IMR-90 (cell line): ENCODE results near the gene SRPRB. TPM values are rescaled to one million over a fixed set of nuclear protein-coding genes. Genes with fewer than 3 reads are reported as not detected.

Source experiments
- ATAC-seq: fragments of 200-7000 bp; cut with Tn5 transposase; 2 replicates; pipeline ENCODE4 v1.9.1; 2020; ENCODE audit warnings: low read depth, mild to moderate bottlenecking, moderate library complexity
- BruUV-seq: library from RNA; stranded (reverse); fragments of 400-500 nt; replicated peaks from 2 replicates; lab custom pipeline; 2021; lab: Mats Ljungman, UMichigan
- CTCF ChIA-PET: fragments of 300-600 bp; formaldehyde crosslinking; extraction: SDS; loops from one replicate; lab custom pipeline; 2021; ENCODE audit warnings: antibody characterized with exemption; lab: Yijun Ruan, JAX
- POLR2A ChIA-PET: fragments of 300-600 bp; sonication (Branson Sonifier 250); formaldehyde crosslinking; loops from one replicate; lab custom pipeline; 2022; ENCODE audit warnings: antibody characterized with exemption; ENCODE audit not compliant: unreplicated experiment; lab: Charles Lee
- DNase-seq: peaks from one replicate; pipeline ENCODE4 v3.0.0; 2013
- H2AFZ ChIP-seq: replicated peaks from 2 replicates; pipeline ENCODE3; 2013; ENCODE audit warnings: low read length, mild to moderate bottlenecking; ENCODE audit not compliant: poor library complexity
- H2AK5ac ChIP-seq: 2 replicates; pipeline ENCODE4 v1.6.1; 2013; ENCODE audit warnings: low read depth, low read length, inconsistent platforms
- H2AK9ac ChIP-seq: replicated peaks from 2 replicates; pipeline ENCODE3; 2013; ENCODE audit warnings: mild to moderate bottlenecking, low read depth, low read length, moderate library complexity; ENCODE audit not compliant: poor library complexity
- H2BK120ac ChIP-seq: 2 replicates; pipeline ENCODE4 v1.6.1; 2013; ENCODE audit warnings: low read depth, low read length, inconsistent platforms
- H2BK15ac ChIP-seq: 3 replicates; pipeline ENCODE4 v1.6.1; 2013; ENCODE audit warnings: low read depth, low read length, inconsistent platforms
- H2BK20ac ChIP-seq: 2 replicates; pipeline ENCODE4 v1.6.1; 2013; ENCODE audit warnings: low read depth, mild to moderate bottlenecking, inconsistent platforms, low read length, moderate library complexity
- H2BK5ac ChIP-seq: 2 replicates; pipeline ENCODE4 v1.6.1; 2013; ENCODE audit warnings: mild to moderate bottlenecking, low read depth, low read length, inconsistent platforms; ENCODE audit not compliant: poor library complexity, severe bottlenecking
- H3K14ac ChIP-seq: replicated peaks from 2 replicates; pipeline ENCODE4 v1.6.1; 2013; ENCODE audit warnings: low read depth, low read length, inconsistent platforms
- H3K18ac ChIP-seq: 2 replicates; pipeline ENCODE4 v1.6.1; 2013; ENCODE audit warnings: low read depth, low read length, control low read depth
- H3K23ac ChIP-seq: 2 replicates; pipeline ENCODE4 v1.6.1; 2013; ENCODE audit warnings: low read depth, low read length, inconsistent platforms
- H3K27ac ChIP-seq: 2 replicates; pipeline ENCODE4 v1.5.1; 2013; ENCODE audit warnings: mild to moderate bottlenecking, control low read depth, low read length; ENCODE audit not compliant: insufficient read depth
- H3K27me3 ChIP-seq: 2 replicates; pipeline ENCODE4 v1.6.1; 2013; ENCODE audit warnings: low read length; ENCODE audit not compliant: control insufficient read depth, insufficient read depth
- H3K36me3 ChIP-seq: 2 replicates; pipeline ENCODE4 v1.6.1; 2013; ENCODE audit warnings: low read length, mixed read lengths; ENCODE audit not compliant: control insufficient read depth, insufficient read depth
- H3K4ac ChIP-seq: 2 replicates; pipeline ENCODE4 v1.6.1; 2013; ENCODE audit warnings: low read depth, low read length, inconsistent platforms
- H3K4me1 ChIP-seq: 2 replicates; pipeline ENCODE4 v1.6.1; 2013; ENCODE audit warnings: low read length, mixed read lengths; ENCODE audit not compliant: control insufficient read depth, insufficient read depth
- H3K4me2 ChIP-seq: 2 replicates; pipeline ENCODE4 v1.6.1; 2013; ENCODE audit warnings: low read depth, mild to moderate bottlenecking, control low read depth, low read length, moderate library complexity
- H3K4me3 ChIP-seq: 2 replicates; pipeline ENCODE4 v1.5.1; 2013; ENCODE audit warnings: low read depth, mild to moderate bottlenecking, control low read depth, low read length, moderate library complexity; ENCODE audit not compliant: insufficient read depth
- H3K56ac ChIP-seq: 2 replicates; pipeline ENCODE4 v1.6.1; 2013; ENCODE audit warnings: low read length, inconsistent platforms; ENCODE audit not compliant: insufficient read depth; ENCODE audit errors: extremely low read depth
- H3K79me1 ChIP-seq, 2 experiments: 2 replicates each; pipeline ENCODE4 v1.6.1; 2013; ENCODE audit warnings: low read length in 2 of 2, inconsistent platforms in 1 of 2, low read depth in 1 of 2
- H3K9ac ChIP-seq: 2 replicates; pipeline ENCODE4 v1.6.1; 2013; ENCODE audit warnings: low read depth, low read length, control low read depth
- H3K9me1 ChIP-seq: 2 replicates; pipeline ENCODE4 v1.6.1; 2013; ENCODE audit warnings: low read length, inconsistent platforms; ENCODE audit not compliant: insufficient read depth
- H3K9me3 ChIP-seq: 2 replicates; pipeline ENCODE4 v1.6.1; 2013; ENCODE audit warnings: low read length; ENCODE audit not compliant: control insufficient read depth, insufficient read depth
- H4K20me1 ChIP-seq: 2 replicates; pipeline ENCODE4 v1.6.1; 2013; ENCODE audit warnings: low read length, inconsistent platforms; ENCODE audit not compliant: insufficient read depth
- H4K5ac ChIP-seq: 2 replicates; pipeline ENCODE4 v1.6.1; 2013; ENCODE audit warnings: mild to moderate bottlenecking, low read depth, low read length, control low read depth
- H4K8ac ChIP-seq, 2 experiments: 2 replicates each; pipeline ENCODE4 v1.6.1; 2013; ENCODE audit warnings: low read depth in 2 of 2, low read length in 2 of 2, control low read depth in 1 of 2, inconsistent platforms in 1 of 2
- H4K91ac ChIP-seq: 2 replicates; pipeline ENCODE4 v1.6.1; 2013; ENCODE audit warnings: low read depth, low read length, inconsistent platforms; ENCODE audit not compliant: insufficient read depth
- BHLHE40 ChIP-seq: fragments of 150-350 bp; IDR thresholded peaks from 2 replicates; pipeline ENCODE4 v1.6.1; 2016; ENCODE audit warnings: mild to moderate bottlenecking, low read depth, low read length
- CEBPB ChIP-seq: IDR thresholded peaks from 2 replicates; pipeline ENCODE4 v1.6.1; 2012; ENCODE audit warnings: low read depth, low read length, improper control_type of control experiment
- CHD1 ChIP-seq: IDR thresholded peaks from 2 replicates; pipeline ENCODE4 v1.6.1; 2012; ENCODE audit warnings: low read depth, low read length, improper control_type of control experiment
- CTCF ChIP-seq: conservative IDR thresholded peaks from 2 replicates; pipeline ENCODE4 v1.5.1; 2012; ENCODE audit warnings: mild to moderate bottlenecking, low read depth, low read length, improper control_type of control experiment
- ELK1 ChIP-seq: fragments of 150-350 bp; IDR thresholded peaks from 2 replicates; pipeline ENCODE4 v1.6.1; 2016; ENCODE audit warnings: low read depth, mild to moderate bottlenecking, low read length, moderate library complexity, borderline replicate concordance
- FOS ChIP-seq: fragments of 150-350 bp; IDR thresholded peaks from 2 replicates; pipeline ENCODE4 v1.6.1; 2016; ENCODE audit warnings: low read depth, low read length
- MAFK ChIP-seq: IDR thresholded peaks from 2 replicates; pipeline ENCODE4 v1.6.1; 2012; ENCODE audit warnings: low read depth, low read length, improper control_type of control experiment
- MAZ ChIP-seq: IDR thresholded peaks from 2 replicates; pipeline ENCODE4 v1.6.1; 2012; ENCODE audit warnings: low read depth, mild to moderate bottlenecking, low read length, improper control_type of control experiment, moderate library complexity, borderline replicate concordance
- MXI1 ChIP-seq: IDR thresholded peaks from 2 replicates; pipeline ENCODE4 v1.6.1; 2012; ENCODE audit warnings: low read depth, mild to moderate bottlenecking, low read length, moderate library complexity, borderline replicate concordance
- NFE2L2 ChIP-seq: fragments of 150-350 bp; IDR thresholded peaks from 2 replicates; pipeline ENCODE4 v1.6.1; 2016; ENCODE audit warnings: low read depth, mild to moderate bottlenecking, low read length
- POLR2A ChIP-seq: IDR thresholded peaks from 2 replicates; pipeline ENCODE4 v1.6.1; 2012; ENCODE audit warnings: mild to moderate bottlenecking, low read depth, low read length
- RAD21 ChIP-seq: IDR thresholded peaks from 2 replicates; pipeline ENCODE4 v1.6.1; 2012; ENCODE audit warnings: low read length, improper control_type of control experiment
- RCOR1 ChIP-seq: IDR thresholded peaks from 2 replicates; pipeline ENCODE4 v1.6.1; 2012; ENCODE audit warnings: mild to moderate bottlenecking, low read length, improper control_type of control experiment; ENCODE audit not compliant: insufficient replicate concordance
- RFX5 ChIP-seq: IDR thresholded peaks from 2 replicates; pipeline ENCODE4 v1.8.0; 2012; ENCODE audit warnings: low read depth, mild to moderate bottlenecking, low read length, moderate library complexity
- SMC3 ChIP-seq: fragments of 150-350 bp; IDR thresholded peaks from 2 replicates; pipeline ENCODE4 v1.6.1; 2016; ENCODE audit warnings: low read depth, mild to moderate bottlenecking, antibody characterized with exemption, low read length, moderate library complexity
- USF2 ChIP-seq: fragments of 150-350 bp; IDR thresholded peaks from 2 replicates; pipeline ENCODE4 v1.6.1; 2017; ENCODE audit warnings: mild to moderate bottlenecking, antibody characterized with exemption, low read length, low read depth
- WGBS, 2 experiments: methylation state at CpG; one replicate each; pipeline versions ENCODE4 v1.1.5 to v1.1.7; 2013; ENCODE audit warnings: missing lambda C conversion rate in 2 of 2; ENCODE audit not compliant: insufficient read length in 1 of 2; ENCODE audit errors: extremely low coverage in 2 of 2; 5-methylcytosine and 5-hydroxymethylcytosine counted together
- dilution Hi-C: fragments of 300-500 bp; cut with HindIII; formaldehyde crosslinking; loops from one replicate; pipeline ENCODE4 v1.14.3; 2018; ENCODE audit warnings: low sequenced_read_pairs; ENCODE audit not compliant: unreplicated experiment
- in situ Hi-C: fragments of 300-500 bp; cut with MboI; formaldehyde crosslinking; loops from 3 replicates; pipeline ENCODE4 v1.14.3; 2019; ENCODE audit warnings: low sequenced_read_pairs, inconsistent platforms, mixed read lengths
- intact Hi-C: fragments of 100-400 bp; cut with micrococcal nuclease; formaldehyde crosslinking; loops from 2 replicates; pipeline ENCODE4 v1.10.0; 2022
- polyA plus RNA-seq, 3 experiments: library from polyadenylated mRNA; depleted of rRNA; stranded (reverse); fragments of >200 nt; gene quantifications; 2 replicates each; pipeline ENCODE4 v1.2.3, GENCODE V29; 2012; ENCODE audit warnings: low replicate concordance in 1 of 3
- total RNA-seq: library from RNA; depleted of rRNA; stranded (reverse); fragments of >200 nt; gene quantifications from 2 replicates; pipeline ENCODE4 v1.2.3, GENCODE V29; 2012

Gene SRPRB
- total and polyA plus RNA-seq, 2 of the 4 experiments (the other 2 are of a cell fraction), result 28.8 to 131 TPM

- Histone ChIP-seq H3K79me1 (no peaks in the 10 kb centered on the region), H4K5ac (no peak overlapping the region), H2BK15ac (no peak overlapping the region), H4K8ac (no peak overlapping the region), H3K9me3 (no peaks in the 10 kb centered on the region), H3K4me2 (no peak overlapping the region), H3K9ac (no peak overlapping the region), H3K56ac (no peak overlapping the region), H2BK120ac (no peak overlapping the region), H3K4ac (no peak overlapping the region), H2BK5ac (no peak overlapping the region), H3K27ac (no peak overlapping the region), H3K4me1 (no peaks in the 10 kb centered on the region), H3K18ac (no peak overlapping the region), H3K23ac (no peak overlapping the region), H3K14ac (no peak overlapping the region), H3K4me3 (no peak overlapping the region), H4K20me1 (no peaks in the 10 kb centered on the region; the same call in 1 of the 2 replicates), H3K36me3 (no peaks in the 10 kb centered on the region), H4K91ac (no peak overlapping the region), H2BK20ac (no peak overlapping the region), H2AK5ac (no peak overlapping the region), H3K27me3 (peaks cover 13% of the 10 kb centered on the region), H2AK9ac (no peak overlapping the region), H3K9me1 (no peaks in the 10 kb centered on the region), H2AFZ (no peak overlapping the region)
- ChIA-PET CTCF (no interaction called here), POLR2A (no interaction called here)
- no CpG with 5 or more reads among the region's 2 CpGs for WGBS, 2 experiments
- BruUV-seq, result no TSS peak
- intact Hi-C loops, result no loop called here
- TF ChIP-seq RCOR1 (no peak), RFX5 (no peak), MXI1 (no peak), CEBPB (no peak), RAD21 (no peak), SMC3 (no peak), BHLHE40 (no peak), FOS (no peak), NFE2L2 (no peak), ELK1 (no peak), CHD1 (no peak), POLR2A (no peak), MAFK (no peak), USF2 (no peak), CTCF (no peak), MAZ (no peak)
- DNase-seq, result no peak
- no peak for ATAC-seq
- in situ Hi-C loops, result no loop called here
- dilution Hi-C loops, result no loop called here
Measured at GRCh38 chr3:133760916-133761315, 44.7 kb upstream of the SRPRB start.
